ENCODE results near the gene BRCA2.

DNA sequence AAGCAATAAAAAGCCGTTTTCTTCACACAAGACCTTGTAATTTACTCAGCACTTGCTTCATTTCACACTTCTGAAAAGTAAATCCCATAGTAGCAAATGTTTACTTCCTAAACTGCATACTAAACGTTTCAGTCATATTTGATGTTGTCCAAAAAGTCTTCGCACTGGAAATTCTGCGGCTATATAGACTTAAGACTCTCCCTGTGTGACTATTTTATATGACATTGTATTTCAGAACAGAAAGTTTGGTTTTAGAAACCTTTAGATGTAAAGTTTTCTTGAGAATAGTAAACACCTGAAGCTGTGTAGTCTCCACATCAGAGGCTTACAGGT lies 29.7 kb upstream of the BRCA2 start:
- TF ChIP-seq, protein P1, sequence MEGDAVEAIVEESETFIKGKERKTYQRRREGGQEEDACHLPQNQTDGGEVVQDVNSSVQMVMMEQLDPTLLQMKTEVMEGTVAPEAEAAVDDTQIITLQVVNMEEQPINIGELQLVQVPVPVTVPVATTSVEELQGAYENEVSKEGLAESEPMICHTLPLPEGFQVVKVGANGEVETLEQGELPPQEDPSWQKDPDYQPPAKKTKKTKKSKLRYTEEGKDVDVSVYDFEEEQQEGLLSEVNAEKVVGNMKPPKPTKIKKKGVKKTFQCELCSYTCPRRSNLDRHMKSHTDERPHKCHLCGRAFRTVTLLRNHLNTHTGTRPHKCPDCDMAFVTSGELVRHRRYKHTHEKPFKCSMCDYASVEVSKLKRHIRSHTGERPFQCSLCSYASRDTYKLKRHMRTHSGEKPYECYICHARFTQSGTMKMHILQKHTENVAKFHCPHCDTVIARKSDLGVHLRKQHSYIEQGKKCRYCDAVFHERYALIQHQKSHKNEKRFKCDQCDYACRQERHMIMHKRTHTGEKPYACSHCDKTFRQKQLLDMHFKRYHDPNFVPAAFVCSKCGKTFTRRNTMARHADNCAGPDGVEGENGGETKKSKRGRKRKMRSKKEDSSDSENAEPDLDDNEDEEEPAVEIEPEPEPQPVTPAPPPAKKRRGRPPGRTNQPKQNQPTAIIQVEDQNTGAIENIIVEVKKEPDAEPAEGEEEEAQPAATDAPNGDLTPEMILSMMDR (IDR thresholded peaks at IDR 0.05; ENCODE audit: low read length), result no peak
- TF ChIP-seq EZH2 (optimal IDR thresholded peaks at IDR 0.05; ENCODE audit: low read depth, low read length) (no peak), EZH2phosphoT487 (IDR thresholded peaks at IDR 0.05; ENCODE audit: low read length) (no peak)
